ENCODE measurements around the gene ARV1.
"Not testable (repeated sequence)": the region's sequence is repeated elsewhere in the genome, so short reads cannot be mapped to it uniquely, and the experiment has no call there.

ARV1 gene

DNA sequence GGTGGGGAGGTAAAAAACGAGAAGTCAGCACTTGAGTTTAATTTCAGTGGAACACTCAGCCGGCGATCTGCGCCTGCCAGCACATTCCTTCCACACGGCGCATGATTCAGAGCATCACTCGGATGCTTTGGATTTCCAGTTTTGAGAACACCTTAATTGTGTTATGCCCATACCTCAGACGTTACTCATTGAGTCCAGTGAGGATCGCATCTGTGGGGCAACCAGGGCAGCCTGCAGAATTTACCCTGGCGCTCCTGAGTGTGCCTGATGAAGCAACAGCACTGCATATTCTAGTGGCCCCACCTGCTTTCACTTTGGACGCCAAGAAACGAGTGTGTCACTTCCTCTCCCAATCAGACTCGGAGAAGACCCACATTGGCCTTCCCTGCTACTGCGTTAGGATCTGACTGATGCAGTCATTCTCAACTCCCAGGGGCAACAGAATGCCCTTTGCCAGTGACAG, 41.3 kb downstream of the ARV1 start:
- DNase-seq, result no peak

DNA sequence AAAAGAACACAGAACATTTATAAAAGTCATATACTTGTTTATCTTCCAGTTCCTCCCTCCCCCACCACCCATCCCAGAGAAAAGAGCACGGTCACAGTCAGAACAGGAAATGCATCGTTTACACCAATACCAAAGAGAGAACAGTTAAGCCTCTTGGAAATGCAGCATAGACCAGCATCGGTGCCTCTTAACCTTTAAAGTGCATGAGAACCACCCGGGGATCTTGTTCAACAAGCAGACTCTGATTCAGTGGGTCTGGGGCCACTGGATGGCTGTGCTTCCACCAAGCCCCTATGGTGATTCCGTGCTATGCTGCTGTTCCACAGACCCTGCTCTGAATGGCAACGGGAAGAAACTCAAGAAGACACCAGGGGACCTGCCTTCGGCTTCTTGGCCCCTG, 41.9 kb downstream of the ARV1 start:
- no peak for DNase-seq

DNA sequence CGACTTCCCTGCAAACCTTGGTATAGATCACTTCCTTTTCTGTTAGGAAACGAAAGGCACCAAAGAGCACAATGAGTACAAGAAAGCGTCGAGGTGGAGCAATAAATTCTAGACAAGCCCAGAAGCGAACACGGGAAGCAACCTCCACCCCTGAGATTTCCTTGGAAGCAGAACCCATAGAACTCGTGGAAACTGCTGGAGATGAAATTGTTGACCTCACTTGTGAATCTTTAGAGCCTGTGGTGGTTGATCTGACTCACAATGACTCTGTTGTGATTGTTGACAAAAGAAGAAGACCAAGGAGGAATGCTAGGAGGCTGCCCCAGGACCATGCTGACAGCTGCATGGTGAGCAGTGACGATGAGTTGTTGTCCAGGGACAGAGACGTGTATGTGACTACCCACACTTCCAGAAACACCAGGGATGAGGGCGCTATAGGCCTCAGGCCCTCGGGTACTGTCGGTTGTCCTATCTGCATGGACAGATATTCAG, 42.7 kb downstream of the ARV1 start:
- no peak for DNase-seq

DNA sequence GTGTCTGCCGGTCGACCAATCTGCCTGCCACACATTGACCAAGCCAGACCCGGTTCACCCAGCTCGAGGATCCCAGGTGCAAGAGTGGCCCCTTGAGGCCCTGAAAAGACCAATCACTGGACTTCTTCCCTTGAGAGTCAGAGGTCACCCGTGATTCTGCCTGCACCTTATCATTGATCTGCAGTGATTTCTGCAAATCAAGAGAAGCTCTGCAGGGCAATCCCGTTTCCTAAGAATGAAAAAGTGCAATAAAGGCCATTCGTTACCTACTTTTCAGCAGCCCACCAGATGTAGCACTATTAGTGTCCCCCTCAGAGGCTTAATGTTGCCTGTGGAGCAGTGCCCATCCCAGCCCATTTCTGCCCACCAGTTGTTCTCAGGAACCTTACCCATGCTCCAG, 43.6 kb downstream of the ARV1 start:
- DNase-seq, result not testable (repeated sequence)

DNA sequence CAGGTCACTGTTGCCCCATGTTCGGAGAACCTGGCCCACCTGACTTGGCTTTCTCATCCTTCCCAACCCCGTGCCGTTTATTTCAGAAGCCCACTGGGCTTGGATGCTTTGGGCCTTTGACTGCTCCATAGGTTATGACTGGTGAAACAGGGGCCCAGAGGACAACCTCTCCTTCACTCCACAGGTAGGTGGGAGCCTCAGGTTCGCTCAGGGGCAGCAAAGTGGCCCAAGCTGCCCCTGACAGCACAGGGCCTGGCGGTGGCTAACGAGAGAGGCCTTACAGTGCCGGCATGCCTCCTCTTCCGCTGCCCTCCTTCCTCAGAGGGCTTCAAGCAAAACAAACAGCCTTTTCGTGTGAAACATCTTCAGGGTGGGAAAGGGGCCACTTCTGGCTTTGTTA, 44.3 kb downstream of the ARV1 start:
- no peak for DNase-seq

DNA sequence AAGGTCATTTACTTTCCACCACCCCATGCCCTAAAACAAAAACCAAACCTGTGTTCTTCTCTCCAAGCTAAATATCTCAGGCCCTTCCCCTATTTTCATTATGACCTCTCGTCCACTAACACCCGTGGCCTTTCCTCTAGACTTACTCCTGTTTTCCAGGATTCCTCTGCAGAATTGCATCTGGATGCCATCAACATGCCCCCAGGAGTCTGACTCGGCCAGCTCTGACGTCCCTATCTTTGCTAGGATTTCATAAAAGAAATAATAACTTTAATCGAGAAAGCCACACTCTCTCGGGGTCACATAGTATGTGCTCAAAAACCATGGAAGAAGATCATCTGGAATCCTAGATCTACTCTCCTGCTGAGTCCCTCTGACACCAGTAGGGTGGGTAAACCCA, 47.7 kb downstream of the ARV1 start:
- DNase-seq, result no peak

DNA sequence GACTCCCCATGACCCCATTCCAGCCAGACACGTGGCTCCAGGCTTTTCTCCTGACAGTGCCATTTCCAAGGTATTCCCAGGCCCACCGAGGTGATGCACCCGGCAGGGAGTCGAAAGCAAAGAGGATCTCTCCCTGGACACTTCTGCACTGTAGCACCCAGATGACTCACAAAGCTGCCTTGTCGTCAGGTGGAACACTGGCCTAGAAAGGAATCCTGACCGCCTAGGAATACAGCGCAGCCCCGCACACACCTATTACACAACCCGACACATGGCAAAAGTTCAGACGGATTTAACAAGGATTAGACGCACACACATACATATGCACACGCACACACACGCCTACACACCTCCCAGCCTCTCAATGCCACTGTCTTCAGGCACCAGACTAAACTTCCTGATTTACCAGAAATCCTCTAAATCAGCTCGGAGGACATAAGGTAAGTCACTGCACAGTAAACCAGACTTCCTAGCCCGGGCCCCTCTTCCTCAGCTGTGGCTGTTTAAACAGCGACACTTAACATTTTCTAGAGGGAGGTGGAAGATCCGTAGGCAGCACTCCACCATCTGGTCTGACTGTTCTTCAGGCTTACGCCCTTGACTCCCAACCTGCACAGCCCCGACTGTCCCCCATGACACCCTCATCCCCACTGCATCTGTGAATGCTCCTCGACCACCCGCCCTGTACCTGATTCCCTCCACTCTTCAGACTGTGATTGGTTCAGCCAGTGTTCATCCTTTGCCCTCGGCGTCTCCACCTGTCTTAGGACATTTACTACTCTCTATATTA, 48.4 kb downstream of the ARV1 start:
- no peak for DNase-seq

DNA sequence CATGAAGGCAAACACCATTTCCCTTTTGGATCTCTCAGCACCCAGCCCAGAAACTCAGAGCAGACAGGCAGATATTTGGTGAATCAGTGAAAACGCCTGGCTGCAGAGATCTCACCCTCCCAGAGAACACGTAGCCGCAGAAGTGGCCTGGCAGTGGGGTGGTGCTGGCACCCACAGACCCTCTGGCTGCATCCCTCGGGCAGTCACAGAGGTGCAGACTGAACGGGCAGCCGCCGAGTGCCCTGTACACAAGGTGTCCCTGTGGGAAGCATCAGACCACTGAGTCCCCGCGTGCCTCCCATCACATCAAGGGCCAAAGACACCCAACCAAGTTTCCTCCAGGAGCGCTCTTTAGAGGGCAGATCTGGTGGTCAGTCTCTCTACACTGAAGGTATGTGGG, 49.1 kb downstream of the ARV1 start:
- no peak for DNase-seq

DNA sequence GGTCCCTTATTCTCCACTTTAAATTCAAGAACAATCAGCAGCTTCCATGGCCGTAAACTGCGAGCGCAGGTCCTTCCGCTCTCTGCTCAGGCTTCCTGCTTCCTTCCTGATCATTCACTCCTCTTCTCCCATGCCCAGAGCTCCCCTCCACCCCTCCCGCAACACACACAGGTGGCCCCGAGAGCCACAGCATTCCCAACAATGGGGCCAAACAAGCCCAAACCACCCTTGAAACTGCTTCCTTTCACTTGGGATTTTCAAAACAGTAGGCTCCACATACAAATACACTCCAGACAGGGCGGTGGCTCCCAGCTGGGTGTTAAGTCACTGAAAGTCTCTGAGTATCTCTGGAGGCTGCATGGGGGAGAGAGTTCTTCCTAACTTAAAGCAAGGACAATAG, 49.8 kb downstream of the ARV1 start:
- no peak for DNase-seq

DNA sequence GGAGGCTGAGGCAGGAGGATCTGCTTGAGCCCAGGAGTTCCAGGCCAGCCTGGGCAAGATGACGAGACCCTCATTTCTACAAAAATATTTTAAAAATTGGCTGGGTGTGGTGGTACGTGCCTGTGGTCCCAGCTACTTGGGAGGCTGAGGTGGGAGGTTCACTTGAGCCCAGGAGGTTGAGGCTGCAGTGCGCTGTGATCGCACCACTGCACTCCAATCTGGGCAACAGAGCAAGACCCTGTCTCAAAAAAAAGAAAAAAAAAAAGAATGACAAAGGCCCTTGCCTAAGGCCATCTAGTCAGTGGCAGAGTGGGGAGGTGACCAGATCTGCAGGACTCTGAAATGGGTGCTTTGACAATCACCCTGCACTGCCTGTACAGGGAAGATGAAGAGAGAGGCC, 50.4 kb downstream of the ARV1 start:
- DNase-seq, result not testable (repeated sequence)

DNA sequence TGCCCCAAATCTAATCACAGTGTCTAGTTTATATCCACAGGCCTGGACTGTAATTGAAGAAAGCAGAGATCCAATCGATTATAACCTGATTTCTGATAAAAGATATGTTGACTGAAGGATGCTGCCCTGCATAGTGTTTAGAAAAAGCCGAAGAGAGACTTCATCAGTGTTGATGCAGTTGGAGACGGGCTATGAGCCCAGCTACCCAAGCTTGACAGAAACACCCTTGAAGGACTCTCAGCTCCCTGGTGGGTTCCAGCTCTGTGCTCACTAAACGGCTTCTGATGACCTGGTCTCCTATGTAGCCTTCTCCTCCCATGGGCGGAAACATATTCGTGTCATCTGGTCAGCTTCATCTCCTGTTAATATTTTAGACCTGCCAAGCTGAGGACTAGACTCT, 50.9 kb downstream of the ARV1 start:
- DNase-seq, result no peak

DNA sequence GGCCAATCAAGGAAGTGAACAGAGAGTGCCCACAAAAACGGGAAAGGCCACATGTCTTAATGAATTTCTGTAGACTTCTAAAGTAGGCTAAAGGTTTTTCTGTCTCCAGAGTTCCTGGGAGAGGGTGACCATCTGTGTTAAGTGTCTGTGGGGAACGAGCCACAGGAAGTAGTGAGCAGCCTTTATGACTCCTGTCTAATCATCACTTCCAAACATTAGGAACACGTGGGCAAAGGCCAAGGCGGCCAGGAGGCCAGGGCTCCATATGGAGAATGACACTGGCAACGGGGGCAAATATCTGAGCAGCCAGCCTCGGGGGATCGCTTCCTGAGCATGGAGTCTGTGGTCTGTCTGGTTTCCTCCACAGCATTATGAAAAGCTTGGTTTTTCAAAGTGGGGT, 54.1 kb downstream of the ARV1 start:
- DNase-seq, result no peak

DNA sequence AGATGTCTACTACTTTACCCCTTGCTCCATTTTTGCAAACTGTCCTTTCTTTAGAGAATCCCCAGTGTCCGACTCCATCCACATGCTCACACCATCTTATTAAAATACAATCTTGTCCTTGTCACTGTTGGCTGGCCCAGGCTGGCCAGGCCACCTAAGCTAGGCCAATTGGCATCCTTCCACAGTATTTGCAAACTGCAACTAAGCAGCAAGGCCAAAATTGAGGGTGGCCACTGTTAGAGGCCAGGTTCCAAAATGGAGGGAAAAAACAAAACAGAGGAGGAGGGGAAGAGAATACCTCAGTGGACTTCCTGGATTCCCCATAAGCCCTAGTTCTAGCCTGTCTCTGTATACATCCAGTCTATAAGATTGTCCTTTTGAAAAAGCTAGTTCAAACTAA, 56.9 kb downstream of the ARV1 start:
- no peak for DNase-seq

DNA sequence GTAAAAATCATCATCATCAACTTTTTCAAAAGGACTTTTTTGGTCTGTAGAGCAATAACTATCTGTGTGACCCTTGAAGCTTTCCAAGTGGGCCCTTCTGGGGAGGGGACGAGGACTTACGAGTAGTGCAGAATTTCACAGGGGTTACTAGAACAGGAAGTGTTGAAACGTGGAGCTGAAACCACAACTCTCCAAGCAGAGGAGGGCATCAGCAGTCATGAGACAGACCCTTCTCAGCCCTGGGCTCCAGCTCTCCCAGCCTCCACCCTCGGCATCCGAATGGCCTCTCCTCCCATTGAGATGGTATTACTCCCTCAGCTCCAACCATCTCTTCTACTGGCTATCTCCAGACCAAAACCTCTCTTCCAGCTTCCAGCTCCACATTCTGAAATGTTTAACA, 57.5 kb downstream of the ARV1 start:
- DNase-seq, result no peak

DNA sequence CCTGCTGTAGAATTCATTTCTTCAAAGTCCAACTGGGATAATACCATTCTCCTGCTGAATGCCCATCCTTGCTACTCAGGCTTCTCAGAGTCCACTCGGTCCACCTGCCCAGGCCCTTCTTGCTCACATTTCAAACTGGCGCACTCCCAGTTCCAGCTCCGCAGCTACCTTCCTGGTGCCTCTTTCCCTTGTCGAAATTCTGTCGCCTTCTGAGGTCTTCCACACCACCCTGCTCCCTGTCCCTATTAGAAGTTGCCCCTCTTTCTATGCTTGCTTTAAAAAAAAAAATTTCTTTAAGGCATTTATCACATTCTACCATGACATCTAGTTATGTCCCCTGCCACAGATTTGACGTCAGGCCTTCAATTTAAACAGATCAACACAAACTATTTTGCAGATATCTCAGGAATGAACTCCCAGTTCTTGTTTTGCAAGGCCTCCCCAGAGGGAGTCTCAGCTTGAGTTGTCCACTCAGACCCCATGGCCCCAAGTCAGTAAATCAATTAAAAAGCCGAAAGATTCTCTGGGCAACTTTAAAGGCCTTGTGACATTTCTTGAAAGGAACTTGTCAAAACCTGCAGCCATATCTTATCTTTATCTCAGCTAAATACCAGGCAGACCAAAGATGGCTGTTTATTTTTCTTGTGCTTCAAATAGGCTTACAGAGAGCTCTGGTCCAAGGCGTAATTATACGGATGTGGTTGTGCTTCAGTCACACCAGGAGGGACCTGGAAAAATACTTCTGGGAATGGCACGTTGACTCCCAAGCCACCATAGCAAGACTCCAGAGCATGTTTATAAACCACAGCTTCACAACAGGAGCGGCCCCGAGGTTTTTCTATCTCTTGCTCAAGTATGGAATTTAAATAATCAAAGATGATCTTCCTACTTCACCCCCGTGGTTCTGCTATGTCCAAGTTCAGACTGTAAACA, 59.0 kb downstream of the ARV1 start:
- no peak for DNase-seq

DNA sequence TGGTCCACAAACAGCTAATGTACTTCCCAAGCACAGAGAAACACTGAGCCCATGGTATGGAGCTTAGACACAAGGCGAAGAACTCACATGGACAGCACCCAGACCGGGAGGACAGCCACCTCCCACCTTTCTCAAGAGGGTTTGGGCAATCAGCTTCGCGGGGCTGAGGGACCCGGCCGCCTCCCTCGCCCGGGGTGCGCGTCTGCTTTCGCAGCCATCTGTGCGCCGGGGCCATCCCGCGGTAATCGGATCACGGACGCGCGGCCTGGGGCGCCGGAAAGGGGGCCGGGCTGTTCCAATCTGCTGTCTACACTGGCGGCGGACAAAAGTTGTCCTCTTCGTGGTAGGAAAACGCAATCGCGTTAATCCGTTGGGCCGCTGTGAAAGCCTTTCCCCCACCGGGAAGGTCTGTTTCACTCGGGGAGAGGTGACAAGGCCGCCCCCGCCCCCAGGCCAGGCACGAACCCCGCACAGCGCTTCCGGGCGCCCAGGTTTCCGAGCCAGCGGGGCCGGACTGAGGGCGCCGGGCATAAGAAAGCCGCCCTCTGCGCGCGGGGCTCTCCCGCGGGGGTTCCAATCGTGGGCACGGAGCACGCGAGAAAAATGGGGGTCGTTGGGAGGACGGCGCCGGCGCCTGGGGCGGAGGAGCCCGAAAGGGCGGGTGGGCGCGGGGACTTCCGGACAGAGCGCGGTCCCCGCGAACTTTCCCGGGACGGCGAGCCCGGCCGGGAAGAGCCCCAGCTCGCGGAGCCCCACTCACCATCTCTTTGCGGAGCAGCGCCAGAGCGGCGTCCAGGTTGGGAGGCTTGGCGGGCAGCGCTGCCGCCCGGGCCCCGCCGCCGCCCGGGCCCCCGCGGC, 60.5 kb downstream of the ARV1 start:
- no peak for DNase-seq

DNA sequence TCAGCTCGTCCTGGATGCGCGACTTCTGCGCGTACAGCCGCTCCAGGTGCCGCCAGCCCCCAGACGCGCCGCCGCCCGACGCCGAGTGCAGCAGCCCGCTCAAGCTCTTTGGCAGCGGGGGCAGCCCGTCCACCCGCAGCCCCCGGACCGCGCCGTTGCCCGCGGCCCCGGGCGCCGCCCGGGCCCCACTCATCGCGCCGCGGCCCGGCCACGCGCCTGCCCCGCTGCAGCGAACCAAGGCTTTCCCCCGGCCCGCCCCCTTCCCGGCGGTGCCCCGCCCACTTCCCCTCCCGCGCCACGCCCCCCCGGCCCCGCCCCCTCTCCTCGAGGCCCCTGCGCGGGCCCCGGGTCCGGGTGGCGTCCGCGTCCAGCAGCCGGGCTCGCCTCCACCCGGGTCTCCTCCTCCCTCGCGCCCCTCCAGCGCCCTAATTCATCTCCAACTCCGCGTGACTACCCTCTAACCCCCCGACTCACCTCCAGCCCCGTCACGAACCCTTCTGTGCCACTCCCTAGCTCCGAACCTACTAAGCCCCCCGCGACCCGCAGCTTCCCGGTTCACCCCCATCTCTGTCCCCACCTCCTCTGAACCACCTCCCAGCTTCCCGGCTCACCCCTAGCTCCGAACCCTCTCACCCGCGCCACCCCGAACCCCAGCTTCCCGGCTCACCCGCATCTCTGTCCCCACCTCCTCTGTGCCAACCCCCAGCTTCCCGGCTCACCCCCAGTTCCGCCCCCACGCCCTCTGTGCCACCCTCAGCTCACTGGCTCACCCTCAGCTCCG, 61.3 kb downstream of the ARV1 start, which contains the start of gene FAM89A:
Gene FAM89A (minus strand): TSS at position 236 of the 781 bp plus-strand sequence. CDS start 43 bp downstream, at position 193.
- DNase-seq, result no peak

DNA sequence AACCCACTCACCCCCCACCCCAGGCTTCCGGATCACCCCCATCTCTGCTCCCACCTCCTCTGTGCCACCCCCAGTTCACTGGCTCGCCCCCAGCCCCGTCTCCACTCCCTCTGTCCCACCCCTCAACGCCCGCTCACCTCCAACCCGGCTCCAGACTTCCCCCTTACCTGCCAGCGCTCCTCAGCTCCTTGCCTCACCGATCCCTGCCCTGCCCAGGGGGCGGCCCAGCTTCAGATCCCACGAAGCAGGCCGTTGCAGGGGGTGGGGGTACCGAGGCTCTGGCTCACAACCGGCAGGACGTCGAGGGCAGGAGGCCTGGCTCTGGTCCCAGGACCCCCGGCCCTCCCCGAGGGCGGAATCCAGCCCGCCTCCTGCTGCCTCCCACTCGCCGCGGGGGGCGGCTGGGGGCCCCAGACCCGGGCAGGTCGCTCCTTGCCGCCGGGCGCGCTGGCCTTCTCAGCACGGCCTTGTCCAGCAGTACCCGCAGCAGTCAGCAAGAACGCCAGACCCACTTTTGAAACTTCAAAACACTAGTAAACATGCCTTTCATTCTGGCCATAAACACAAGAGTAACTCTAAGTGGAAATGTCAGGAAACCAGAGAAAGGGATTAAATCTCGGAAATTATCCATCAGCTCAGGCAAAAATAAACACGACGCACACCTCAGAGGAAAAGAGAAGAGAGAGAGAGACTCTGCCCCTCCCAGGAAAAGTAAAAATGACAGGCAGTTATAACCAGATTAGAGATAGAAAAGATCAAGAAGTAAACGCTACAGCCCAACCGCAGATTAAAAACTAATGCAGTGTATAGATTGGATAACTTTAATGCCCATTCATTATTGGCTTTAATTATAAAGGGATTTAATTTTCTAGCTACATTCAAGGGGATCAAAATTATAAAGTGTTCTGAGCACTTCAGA, 62.2 kb downstream of the ARV1 start:
- no peak for DNase-seq

DNA sequence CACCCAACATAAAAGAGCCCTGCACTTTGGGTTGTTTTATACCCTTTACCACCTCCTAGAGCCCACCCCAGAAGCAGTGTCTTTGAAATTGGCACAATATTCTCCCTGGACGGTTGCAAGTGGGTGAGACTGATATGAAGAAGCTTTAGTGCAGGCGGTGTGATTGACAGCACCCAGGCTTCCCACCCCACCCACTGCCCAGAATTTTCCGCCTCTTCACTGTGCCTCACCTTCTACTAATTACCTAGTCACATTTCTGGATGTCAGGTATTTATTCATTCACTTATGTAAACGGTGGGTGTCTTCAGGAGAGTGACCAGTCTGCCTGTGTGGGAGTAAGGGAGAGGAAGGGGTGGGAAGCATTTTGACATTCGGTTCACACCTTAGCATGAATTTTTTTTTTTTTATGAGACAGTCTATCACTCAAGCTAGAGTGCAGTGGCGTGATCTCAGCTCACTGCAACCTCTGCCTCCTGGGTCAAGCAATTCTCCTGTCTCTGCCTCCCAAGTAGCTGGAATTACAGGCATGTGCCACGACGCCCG, 62.9 kb downstream of the ARV1 start:
- DNase-seq, result no peak

DNA sequence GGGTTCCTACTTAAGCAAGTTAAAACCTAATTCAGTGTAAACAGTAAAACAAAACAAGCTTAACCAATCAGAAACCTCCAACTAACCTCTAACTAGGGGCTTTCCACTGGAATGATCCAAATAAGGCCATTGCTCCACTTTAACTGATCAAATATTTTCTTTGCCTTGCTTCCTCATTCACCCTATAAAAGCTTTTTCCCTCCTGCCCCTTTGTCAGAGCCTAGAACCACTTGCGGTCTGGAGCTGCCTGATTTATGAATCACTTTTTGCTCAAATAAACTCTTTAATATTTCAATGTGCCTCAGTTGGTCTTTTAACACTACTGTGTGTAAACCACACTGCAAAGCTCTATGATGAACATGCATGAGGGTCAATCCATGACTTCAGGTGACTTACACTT, 65.7 kb downstream of the ARV1 start:
- no peak for DNase-seq
